NAMALWA (cell line): ENCODE results near the gene RRM2.

Experiments
- DNase-seq: peaks from one replicate; pipeline ENCODE4 v3.0.0-alpha.2; 2015; ENCODE audit warnings: low spot score

Gene RRM2

DNA sequence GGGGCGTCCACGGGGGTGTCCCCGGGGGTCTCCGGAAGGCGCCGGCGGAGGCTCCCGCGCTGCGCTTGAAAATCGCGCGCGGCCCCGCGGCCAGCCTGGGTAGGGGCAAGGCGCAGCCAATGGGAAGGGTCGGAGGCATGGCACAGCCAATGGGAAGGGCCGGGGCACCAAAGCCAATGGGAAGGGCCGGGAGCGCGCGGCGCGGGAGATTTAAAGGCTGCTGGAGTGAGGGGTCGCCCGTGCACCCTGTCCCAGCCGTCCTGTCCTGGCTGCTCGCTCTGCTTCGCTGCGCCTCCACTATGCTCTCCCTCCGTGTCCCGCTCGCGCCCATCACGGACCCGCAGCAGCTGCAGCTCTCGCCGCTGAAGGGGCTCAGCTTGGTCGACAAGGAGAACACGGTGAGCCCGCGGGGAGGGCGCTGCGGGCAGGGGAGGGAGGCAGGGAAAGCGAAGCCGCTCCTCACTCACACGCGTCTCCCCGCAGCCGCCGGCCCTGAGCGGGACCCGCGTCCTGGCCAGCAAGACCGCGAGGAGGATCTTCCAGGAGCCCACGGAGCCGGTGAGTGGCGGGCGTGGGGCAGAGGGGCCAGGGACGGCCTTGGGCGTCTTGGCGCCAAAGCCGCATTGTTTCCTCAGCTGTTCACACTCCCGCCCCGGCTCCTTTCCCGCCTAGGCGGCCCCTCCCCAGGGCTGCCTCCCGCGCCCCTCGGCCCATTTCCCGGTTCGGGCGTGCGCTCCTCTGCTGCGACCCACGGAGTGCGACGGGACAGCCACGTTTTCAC is at the start of gene RRM2:
TSS of gene RRM2 (plus strand) at position 240 of the 781 bp plus-strand sequence. CDS start at position 300, 60 bp downstream.
- peak; percentile 96 for DNase-seq

DNA sequence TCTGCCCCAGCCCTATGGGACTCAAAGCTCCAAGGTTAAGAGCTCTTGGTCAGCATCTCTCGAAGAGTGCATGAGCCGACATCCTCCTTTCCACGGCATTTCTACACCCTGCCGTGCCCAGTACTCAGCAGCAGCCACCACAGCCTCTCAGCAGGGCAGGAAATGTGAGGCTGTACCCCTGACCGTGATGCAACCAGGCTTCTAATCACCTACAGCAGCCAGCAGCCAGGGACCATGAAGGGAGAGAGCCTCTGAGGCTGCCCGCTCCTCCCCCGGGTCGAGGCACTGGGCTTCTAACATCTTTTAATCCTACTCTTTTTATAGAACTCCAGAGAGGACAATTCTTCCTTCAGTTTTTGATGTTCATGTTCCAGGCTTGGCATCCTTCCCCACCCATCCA is 48.8 kb upstream of the RRM2 start:
- DNase-seq = no peak

GRCh38 chr2:10075101-10075500 is 47.4 kb upstream of the RRM2 start:
- DNase-seq = no peak

DNA sequence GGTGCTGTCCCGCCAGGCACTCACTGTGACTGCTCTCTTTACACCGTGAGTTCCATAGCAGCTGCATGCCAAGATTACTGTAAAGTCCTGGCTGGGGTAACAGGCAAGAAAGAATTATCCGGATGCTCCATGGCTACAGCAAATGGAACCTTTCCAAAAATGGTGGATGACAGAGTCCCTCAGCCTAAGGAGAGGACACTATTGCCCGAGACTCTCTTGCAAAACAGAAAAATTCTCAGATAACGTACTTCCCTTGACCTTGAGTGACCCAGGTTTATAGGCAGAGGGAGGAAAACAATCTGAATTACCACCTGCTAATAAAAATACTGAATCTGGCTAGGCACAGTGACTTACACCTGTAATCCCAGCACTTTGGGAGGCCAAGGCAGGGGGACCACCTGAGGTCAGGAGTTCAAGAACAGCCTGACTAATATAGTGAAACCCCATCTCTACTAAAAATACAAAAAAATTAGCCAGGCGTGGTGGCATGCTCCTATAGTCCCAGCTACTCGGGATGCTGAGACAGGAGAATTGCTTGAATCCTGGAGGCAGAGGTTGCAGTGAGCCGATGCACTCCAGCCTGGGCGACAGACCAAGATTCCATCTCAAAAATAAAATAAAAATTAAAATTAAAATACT is 46.8 kb upstream of the RRM2 start:
- DNase-seq = no peak

GRCh38 chr2:10076511-10076910 is 46.0 kb upstream of the RRM2 start:
- DNase-seq = no peak

GRCh38 chr2:10076988-10077527 is 45.5 kb upstream of the RRM2 start:
- no peak for DNase-seq

GRCh38 chr2:10078001-10078400 is 44.5 kb upstream of the RRM2 start:
- no peak for DNase-seq

- no peak for DNase-seq
These were observed 43.8 kb upstream of the RRM2 start for GRCh38 chr2:10078704-10079265.

- no peak for DNase-seq
These were observed 43.2 kb upstream of the RRM2 start for GRCh38 chr2:10079266-10079869.

DNA sequence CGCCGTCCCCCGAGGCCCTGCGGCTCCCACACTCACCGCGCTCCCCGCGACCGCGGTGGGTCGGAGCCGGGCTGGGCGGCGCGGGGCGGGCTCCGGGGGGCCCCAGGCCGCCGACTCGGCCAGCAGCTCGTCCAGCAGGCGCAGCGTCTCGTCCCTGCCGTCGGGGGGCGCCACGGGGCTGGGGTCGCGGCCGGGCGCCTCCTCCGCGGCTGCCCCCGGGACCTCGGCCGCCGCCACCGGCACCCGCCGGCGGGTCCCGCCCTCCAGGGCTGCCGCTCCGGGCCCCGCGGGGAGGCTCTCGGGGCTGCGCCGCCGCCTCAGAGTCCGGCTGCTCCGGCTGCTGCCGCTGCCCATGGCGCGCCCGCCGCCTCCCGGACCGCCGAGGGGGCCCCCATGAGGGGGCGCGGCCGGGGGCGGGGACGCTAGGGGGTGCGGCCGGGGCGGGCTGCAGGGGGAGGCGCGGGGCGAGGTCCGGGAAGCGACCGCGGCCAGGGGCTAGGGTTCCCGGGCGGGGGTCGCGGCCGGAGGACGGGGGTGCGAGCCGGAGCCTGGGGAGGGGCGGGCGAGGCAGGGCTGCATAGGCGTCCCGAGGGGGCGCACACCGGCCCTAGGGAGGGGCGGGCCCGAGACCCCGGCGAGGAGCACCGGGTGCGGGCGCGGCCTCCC is 42.5 kb upstream of the RRM2 start, which contains the start of gene CYS1:
TSS of gene CYS1 (minus strand) at position 542 of the 666 bp plus-strand sequence. CDS start at position 354, 188 bp downstream.
- DNase-seq = no peak

GRCh38 chr2:10080536-10081304 is 41.8 kb upstream of the RRM2 start:
- DNase-seq = no peak

- no peak for DNase-seq
These were observed 39.5 kb upstream of the RRM2 start for GRCh38 chr2:10083046-10083445.

DNA sequence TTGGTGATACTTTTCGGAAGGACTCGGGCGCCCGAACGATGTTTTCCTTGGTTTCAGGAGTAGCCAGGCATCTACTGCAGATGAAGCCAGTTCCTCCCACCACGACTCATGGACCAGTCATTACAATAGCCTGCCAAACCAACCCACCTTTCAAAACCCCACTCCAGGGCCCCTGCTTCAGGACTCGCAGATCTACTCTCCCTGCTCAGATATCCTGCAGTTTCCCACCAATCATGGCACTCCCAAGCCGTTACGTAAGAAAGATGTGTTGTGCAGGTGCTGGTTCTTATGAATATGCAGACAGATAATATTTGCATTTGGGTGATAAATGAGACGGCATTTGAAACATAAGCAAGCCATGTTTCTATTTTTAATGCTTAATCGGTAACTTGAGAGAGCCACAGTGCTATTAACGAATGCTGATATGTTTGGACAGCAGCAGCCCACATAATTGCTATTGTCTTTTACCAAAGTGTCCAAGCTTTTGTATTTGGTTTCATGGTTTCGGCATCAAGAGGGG is 38.8 kb upstream of the RRM2 start:
- no peak for DNase-seq

GRCh38 chr2:10084223-10084865 is 38.2 kb upstream of the RRM2 start:
- no peak for DNase-seq

DNA sequence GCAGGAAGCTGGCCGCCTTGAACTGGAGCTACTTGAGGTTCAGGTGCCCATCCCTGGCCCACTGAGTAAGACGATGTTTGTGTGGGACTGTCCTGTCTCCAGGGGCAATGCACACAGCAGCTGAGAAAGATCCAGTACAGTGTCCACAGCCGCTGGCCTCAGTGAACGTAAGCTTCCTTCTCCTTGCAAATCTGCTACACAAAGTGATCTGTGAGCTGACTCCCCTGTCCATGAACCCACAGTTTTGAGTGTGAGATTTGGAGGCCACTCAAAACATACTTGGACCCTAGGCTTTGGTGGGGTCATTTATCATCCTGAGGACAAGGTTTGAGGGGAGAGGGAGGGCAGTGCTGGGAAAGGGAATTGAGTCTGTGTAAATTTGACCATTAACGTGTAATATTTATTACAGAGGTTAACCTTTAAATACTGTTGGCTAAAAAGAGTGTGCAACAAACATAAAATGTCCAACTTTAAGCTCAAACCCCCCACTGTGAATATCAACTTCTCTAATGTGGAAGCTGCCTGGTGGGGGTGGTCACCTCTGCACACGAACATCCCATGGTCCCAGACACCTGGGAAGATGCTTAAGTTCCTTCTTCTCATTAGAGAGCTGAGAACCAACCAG is 37.4 kb upstream of the RRM2 start:
- DNase-seq = no peak

DNA sequence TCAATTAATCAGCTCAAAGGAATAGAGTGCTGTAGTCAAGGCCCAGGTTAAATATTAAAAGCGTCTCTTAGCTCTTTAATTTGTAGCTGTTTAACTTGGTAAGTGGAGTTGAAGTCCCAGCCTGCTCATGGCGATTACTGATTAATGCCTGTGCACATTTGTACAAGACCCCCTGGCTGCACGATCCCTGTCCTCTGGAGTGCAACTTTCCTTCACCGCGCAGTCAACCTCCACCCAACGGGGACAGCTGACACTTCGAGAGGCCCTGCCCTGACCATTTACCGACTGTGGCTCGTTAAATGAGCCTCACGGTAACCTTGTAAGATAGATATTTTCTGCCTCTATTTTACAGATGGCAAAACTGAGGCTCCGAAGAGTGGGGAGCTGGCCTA is 36.9 kb upstream of the RRM2 start:
- no peak for DNase-seq

- DNase-seq = no peak
These were observed 35.6 kb upstream of the RRM2 start for GRCh38 chr2:10086950-10087349.

DNA sequence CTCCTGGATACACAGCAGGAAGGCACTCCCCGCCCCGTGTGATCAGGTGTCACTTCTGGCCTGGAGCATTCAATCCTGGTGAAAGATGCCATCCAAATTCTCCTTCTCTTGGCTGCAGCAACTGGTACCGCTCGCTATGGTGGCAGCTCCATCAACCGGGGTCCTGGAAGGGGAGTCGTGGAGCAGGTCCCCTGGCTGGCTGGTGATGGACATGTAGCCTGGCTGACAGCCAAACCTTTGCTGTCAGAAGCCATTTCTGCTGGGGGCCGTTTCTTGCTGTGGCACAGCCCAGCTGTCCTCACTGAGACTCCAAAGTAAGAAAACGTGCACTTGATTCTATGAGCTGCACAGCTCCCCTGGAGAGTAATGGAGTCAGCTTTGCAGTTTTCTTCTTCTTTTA is 35.2 kb upstream of the RRM2 start:
- no peak for DNase-seq

DNA sequence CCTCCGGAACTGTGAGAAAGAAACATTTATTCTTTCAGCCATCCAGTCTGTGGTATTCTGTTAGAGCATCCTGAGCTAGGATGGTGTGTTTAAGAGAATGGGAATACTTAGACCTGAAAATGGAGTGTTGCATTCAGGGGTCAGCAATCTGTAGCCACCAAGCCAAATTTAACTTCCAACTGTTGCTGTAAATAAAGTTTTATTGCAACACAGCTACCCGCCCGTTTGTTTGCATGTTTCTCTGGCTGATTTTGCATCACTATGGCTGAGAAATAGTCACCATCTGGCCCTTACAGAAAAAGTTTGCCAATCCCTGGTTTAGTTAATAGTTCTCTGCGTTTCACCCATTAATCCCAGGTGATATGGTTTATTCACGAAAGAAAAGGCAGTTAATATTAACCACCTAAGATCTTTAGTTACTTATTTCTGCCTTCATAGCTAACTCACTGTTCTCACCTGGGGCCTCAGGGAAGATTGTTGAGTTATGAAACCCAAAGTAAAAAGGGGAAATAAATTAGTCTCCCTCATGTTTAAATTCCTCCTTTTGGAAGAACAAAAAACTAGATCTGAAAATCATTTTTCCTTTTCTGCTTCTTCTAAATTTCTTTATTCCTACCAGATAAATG is 32.9 kb upstream of the RRM2 start:
- DNase-seq = no peak
